Measurements from ENCODE around the gene ANKRD40.

ANKRD40 gene

GRCh38 chr17:50668025-50668837 lies 39.5 kb downstream of the ANKRD40 start:
- DNase-seq (ENCODE audit: low spot score): no peak

GRCh38 chr17:50667259-50668024 lies 40.3 kb downstream of the ANKRD40 start:
- no peak for DNase-seq (ENCODE audit: low spot score)

- no peak for DNase-seq (ENCODE audit: low spot score)
These were observed 41.4 kb downstream of the ANKRD40 start for GRCh38 chr17:50666316-50666715.

- no peak for DNase-seq (ENCODE audit: low spot score)
These were observed 41.9 kb downstream of the ANKRD40 start for GRCh38 chr17:50665838-50666237.

GRCh38 chr17:50664788-50665458 lies 42.8 kb downstream of the ANKRD40 start:
- DNase-seq (ENCODE audit: low spot score): no peak

- DNase-seq (ENCODE audit: low spot score): no peak
These were observed 43.8 kb downstream of the ANKRD40 start for GRCh38 chr17:50663812-50664374.

- DNase-seq (ENCODE audit: low spot score): no peak
These were observed 45.0 kb downstream of the ANKRD40 start for GRCh38 chr17:50662632-50663225.

GRCh38 chr17:50661795-50662391 lies 45.8 kb downstream of the ANKRD40 start:
- DNase-seq (ENCODE audit: low spot score): peak; percentile 82

- DNase-seq (ENCODE audit: low spot score): no peak
These were observed 46.4 kb downstream of the ANKRD40 start for GRCh38 chr17:50661348-50661747.

GRCh38 chr17:50660887-50661345 lies 46.8 kb downstream of the ANKRD40 start:
- no peak for DNase-seq (ENCODE audit: low spot score)

GRCh38 chr17:50660042-50660886 lies 47.5 kb downstream of the ANKRD40 start:
- DNase-seq (ENCODE audit: low spot score): no peak

- no peak for DNase-seq (ENCODE audit: low spot score)
These were observed 48.5 kb downstream of the ANKRD40 start for GRCh38 chr17:50659179-50659578.

- DNase-seq (ENCODE audit: low spot score): no peak
These were observed 49.1 kb downstream of the ANKRD40 start for GRCh38 chr17:50658616-50659015.

- no peak for DNase-seq (ENCODE audit: low spot score)
These were observed 50.1 kb downstream of the ANKRD40 start for GRCh38 chr17:50657627-50658026.

- no peak for DNase-seq (ENCODE audit: low spot score)
These were observed 50.7 kb downstream of the ANKRD40 start for GRCh38 chr17:50657054-50657453.

GRCh38 chr17:50656509-50656908 lies 51.2 kb downstream of the ANKRD40 start:
- no peak for DNase-seq (ENCODE audit: low spot score)

GRCh38 chr17:50653738-50654137 lies 54.0 kb downstream of the ANKRD40 start:
- no peak for DNase-seq (ENCODE audit: low spot score)

- no peak for DNase-seq (ENCODE audit: low spot score)
These were observed 56.1 kb downstream of the ANKRD40 start for GRCh38 chr17:50651661-50652060.

- no peak for DNase-seq (ENCODE audit: low spot score)
These were observed 58.4 kb downstream of the ANKRD40 start for GRCh38 chr17:50649042-50649908.

GRCh38 chr17:50647187-50647586 lies 60.5 kb downstream of the ANKRD40 start:
- no peak for DNase-seq (ENCODE audit: low spot score)

All from hematopoietic multipotent progenitor cell treated with erythropoietin and hydrocortisone succinate and interleukin-3 and kit ligand, for 17 days (in vitro differentiated cells).